Stimulated activated CD4-positive, alpha-beta T cell treated with anti-CD3 and anti-CD28 coated beads, TNF-alpha, amount 100 ng/mL, for 24 hours (primary cell): ENCODE results near the gene ACTN1.
A peak's percentile ranks its signal among the peaks of the same experiment; 100 is the strongest.
"Not testable (repeated sequence)": the region's sequence is repeated elsewhere in the genome, so short reads cannot be mapped to it uniquely, and the experiment has no call there.

ENCODE experiments used
- DNase-seq, 3 experiments: peaks; one replicate each; pipeline ENCODE4 v3.0.0-alpha.2; 2020; ENCODE audit warnings: low read depth in 3 of 3

Gene ACTN1

GRCh38 chr14:68986926-68987652 is 8.0 kb upstream of the ACTN1 start:
- no peak for DNase-seq

DNA sequence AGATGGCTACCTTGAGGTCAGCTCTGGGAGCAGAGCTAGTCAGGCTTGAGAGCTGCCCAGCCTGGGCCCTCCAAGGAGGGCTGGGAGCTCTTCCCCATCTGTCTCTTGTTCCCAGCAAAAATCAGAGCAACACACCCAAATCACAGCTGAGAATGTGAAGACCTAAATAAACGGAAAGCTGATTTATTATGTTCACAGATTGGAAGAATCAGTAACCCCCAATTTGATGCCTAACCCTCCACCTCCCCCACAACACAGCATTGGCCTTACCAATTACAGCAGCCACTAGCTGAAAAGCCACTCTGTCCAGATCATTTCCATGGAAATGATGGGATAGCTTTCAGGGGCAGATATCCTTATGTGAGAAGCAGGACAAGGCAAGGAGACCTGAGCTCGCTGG is 7.1 kb upstream of the ACTN1 start:
- no peak for DNase-seq

DNA sequence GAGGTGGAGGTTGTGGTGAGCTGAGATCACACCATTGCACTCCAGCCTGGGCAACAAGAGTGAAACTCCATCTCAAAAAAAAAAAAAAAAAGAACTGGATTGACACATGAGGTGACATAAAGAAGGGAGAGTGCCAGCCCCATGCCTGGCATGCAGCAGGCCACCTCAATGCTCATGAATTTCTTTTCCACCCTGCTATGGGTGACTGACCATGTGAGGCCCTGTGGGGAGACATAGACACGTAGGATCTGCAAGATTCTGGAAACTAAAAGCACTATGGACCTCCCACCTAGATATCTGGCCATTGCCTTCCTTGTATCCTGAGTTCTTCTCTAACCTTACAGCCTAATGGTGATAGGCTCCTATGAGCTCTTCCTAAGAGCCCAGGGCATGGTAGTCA is 5.6 kb upstream of the ACTN1 start:
- no peak for DNase-seq

GRCh38 chr14:68983191-68983590 is 4.1 kb upstream of the ACTN1 start:
- DNase-seq: no peak

GRCh38 chr14:68982581-68982980 is 3.5 kb upstream of the ACTN1 start:
- no peak for DNase-seq

- no peak for DNase-seq
Measured at GRCh38 chr14:68981539-68981976, 2.5 kb upstream of the ACTN1 start.

- DNase-seq: no peak
Measured at GRCh38 chr14:68981139-68981538, 2.0 kb upstream of the ACTN1 start.

- DNase-seq: no peak
Measured at GRCh38 chr14:68979722-68980451, 785 bp upstream of the ACTN1 start.

GRCh38 chr14:68978172-68978911 is 760 bp downstream of the ACTN1 start:
- DNase-seq: peak in 1 of 3 experiments; percentile 54

- DNase-seq: peak in 1 of 3 experiments; percentile 52
Measured at GRCh38 chr14:68977718-68978171, 1.4 kb downstream of the ACTN1 start.

DNA sequence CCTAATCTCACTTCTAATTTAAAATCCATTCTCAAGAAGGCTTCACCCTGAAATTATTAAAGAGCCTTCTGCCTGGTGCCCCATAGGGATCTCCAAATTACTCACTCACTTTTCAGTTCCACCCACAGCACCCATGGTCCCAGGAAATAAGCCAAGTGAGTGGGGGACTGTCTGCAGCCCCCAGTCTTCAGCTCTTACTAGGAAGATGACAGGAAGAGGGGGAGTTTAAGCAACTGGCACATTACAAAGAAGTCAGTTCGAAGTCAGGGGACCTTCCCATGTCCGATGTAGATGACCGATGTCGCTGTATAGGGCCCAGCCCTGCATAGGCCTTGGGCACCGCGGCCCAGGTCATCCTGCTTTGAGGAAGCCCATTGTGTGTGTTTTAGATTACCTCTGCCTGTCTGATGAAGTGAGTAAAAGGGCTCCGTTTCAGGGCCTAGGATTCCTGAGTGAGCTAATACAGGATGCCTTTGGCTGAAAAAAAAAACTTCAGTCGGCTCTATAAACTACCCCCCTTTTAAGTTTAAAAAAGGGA is 1.9 kb downstream of the ACTN1 start:
- peak in 1 of 3 experiments; percentile 37 for DNase-seq

DNA sequence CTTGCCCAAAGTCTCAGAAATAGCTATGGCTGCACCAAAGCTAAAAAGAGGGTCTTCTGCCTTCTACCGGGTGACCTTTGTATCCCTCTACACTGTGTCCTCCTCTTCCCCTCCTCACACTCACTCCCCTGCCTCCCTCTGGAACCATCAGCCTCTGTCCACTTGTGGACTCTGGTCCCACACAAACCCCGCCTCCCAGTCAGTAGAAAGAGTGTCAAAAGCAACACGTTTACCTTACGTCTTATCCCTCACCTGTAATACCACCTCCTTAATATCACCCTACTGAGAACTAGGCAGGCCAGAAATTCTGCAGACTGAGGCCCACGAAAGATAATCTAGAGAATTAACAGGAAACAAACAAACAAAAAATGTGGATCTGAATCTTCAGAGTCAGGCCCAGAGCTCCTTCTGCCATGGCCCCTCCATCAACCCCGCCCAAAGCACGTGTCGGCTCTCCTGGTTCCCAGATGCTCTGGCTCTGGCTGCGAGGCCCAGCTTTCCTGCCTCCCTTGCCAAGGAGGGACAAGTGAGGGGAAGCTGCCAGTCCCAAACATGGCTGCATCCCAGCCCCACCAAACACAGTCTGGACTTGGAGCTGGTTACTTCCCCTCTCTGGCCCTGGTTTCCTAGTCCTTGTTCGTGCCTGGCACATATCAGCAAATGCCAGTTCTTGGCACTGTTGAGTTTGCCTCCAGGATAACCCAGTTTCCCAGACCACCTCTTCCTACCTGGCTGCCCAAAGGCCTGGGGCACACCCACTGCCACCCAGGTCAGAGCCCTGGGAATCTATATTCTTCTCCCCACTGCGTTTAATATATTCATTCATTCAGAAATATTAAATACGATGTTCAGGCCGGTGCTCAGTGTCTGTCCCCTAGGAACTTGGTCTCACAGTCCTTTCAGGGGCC is 2.7 kb downstream of the ACTN1 start:
- no peak for DNase-seq

DNA sequence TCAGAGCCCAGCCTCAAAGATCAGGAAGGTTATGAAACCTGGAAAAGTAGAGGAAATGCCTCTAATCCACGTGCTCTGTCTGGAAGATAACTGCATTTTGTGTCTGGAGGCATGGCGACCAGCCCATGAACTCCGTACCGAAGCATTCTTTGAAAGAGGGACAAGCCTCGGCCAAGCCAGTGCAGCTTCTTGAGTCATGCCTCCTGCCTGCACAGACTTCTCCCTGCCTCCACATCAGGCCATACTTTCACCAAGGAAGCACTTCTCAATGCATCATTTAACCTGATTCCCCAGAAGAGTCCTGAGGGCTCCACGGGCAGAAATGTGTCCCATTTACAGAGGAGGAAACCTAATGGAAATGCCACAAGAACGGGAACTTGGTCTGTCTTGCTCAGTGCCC is 3.4 kb downstream of the ACTN1 start:
- DNase-seq: no peak

- DNase-seq: no peak
Measured at GRCh38 chr14:68974759-68975347, 4.2 kb downstream of the ACTN1 start.

DNA sequence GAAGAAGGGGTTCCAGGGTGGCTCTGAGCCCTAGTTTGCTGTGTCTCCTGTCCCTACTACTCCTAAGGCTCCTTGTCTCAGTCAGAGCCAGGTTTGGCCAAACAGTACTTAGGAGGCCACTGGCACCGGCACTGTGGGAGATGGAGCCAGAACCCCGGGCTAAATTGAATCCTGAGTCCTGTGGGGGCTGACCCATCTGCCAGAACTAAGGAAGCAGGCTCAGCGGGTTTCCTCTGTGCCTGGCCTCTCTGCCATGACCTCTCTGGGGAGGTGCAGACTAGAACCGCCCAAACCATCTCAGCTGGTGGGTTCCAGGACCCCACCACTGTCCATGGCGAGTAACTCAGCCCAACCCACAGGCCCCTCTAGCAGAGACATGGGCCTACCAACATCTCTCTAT is 5.5 kb downstream of the ACTN1 start:
- no peak for DNase-seq

DNA sequence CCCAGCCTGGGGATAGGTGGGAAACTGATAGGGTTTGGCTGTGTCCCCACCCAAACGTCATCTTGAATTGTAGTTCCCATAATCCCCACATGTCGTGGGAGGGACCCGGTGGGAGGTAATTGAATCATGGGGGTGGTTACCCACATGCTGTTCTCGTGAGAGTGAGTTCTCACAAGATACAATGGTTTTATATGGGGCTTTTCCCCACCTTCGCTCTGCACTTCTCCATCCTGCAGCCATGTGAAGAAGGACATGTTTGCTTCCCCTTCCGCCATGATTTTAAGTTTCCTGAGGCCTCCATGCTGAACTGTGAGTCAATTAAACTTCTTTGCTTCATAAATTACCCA is 5.9 kb downstream of the ACTN1 start:
- DNase-seq: not testable (repeated sequence)

- no peak for DNase-seq
Measured at GRCh38 chr14:68972507-68973218, 6.4 kb downstream of the ACTN1 start.

- DNase-seq: no peak
Measured at GRCh38 chr14:68971411-68972035, 7.6 kb downstream of the ACTN1 start.

GRCh38 chr14:68970736-68971135 is 8.4 kb downstream of the ACTN1 start:
- DNase-seq: no peak
